Measurements from ENCODE around the gene PTPRC.

PTPRC gene

DNA sequence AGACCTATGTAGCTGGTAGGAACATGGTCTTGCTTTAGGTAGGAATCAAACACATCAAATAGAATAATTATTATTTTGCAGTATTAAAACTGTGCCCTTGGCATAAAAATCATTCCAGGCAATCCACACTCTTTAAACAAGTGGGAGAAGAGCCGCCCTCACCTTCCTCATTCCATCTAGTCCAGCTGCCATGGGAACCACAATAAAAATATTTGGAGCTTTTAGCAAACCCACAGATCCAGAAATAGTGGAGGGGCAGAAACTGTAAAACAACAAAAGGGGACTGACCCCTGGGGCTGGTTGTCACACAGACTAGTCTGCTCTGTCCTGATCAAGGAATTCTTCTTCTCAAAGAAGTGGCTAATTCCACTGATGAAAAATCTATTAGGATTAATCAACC, 61.6 kb downstream of the PTPRC start:
- DNase-seq (ENCODE audit: low read depth), result no peak

DNA sequence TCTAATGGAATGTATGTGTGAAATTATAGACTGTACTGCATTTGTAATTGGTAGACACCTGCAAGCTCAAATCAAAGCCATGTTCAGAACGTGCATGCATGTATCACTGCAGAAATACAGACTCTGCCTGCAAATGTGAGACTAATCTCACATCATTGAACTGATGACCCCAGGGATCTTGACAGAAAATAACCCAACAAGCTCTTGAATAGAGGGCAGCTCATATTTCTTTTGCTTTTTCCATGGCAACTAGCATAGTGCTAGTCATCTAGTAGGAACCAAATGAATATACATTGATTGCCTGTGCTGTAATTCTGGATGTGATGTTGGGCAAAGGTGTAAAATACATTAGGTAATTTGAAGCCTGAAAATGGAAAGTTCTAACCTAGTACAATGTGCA, 62.4 kb downstream of the PTPRC start:
- DNase-seq (ENCODE audit: low read depth), result no peak

DNA sequence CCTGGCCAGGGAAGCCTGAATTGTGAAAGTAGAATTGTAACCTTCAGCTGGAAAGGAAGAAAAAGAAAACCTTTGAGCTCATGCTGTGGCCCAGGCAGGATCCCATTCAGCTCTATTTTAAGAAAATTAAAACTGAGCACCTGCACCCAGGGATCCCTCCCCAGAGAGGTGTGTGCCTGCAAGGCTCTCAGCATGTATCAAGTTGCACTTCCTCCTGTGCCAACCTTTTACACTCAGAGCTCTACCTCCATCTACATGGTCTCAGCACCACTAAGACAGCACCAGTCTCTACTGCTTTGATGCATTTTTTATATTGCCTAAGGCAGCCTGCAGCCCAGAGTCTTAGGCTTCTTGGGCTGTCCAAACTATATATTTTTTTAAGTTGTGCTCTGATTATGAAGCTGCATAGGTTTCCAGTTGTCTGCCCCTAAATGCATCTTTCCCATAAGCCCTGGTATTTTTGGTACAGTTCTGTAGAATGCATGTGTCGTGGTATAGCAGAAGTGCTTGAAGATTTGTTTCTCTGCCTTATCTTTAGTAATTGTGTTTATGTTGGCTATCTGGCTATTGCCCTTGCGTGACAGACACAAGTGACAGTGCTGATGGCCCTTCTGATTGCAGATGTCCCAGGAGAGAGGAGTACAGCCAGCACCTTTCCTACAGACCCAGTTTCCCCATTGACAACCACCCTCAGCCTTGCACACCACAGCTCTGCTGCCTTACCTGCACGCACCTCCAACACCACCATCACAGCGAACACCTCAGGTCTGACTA, 63.1 kb downstream of the PTPRC start:
- DNase-seq (ENCODE audit: low read depth), result no peak

DNA sequence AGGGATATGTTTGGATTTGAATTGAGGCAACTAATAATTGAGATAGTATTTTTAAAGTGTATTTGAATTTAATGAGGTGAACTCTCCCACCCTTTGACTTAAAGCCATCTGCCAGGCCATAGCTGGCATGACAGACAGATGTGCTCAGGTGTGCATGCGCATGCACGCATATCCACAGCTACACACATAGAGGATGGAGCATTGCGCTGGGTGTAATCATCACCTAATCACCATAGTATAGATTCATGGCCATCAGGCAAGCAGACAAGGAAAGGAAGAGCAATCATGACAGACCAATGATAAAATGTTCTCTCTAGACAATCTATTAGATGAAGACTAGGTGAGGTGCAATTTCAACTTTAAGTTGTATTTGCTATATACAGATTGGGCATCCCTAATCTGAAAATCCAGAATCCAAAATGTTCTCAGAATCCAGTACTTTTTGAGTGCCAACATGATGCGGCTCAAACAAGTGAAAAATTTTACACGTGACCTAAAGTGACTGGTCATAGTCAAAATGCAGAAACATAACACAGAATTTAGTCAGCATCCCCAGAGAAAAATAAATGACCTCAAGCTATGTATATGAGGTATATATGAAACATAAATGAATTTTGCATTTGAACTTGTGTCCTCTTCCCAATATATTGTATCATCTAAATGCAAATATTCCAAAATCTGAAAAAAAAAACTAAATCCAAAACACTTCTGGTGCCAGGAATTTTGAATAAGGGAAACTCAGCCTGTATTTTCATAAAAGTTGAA, 70.1 kb downstream of the PTPRC start:
- DNase-seq (ENCODE audit: low read depth), result no peak

DNA sequence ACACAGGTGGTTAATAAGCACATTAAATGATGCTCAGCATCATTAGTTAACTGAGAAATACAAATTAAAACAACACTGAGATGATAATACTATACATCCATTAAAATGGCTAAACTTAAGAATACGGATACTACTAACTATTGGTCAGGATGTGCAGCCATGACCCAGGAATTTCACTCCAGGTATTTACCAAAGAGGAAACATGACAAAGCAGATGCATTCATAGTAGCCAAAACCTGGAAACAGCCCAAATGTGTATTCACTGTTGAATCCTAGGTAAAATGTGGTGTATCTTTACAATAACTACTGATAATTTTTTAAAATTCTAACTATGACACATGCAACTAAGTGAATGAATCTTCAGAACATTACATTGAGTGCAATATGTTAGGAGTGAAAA, 73.0 kb downstream of the PTPRC start:
- no peak for DNase-seq (ENCODE audit: low read depth)

DNA sequence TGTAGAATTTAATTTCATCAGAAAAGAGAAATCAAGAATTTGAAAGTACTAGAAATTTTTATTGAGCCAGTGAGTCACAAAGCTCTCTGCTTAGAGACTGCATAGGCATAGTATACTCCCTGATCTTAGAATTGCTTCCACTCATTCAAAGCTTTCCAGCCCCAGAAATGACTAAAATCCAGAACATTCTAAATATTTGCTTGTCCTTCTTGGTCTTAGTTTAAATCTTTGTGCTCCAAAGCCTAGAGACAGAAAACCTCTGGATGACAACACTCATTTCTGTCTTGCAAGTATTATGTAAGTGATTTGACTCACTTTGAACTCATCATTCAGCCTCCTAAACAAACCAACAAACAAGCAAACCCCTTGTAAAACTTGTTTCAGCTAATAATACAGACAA, 74.2 kb downstream of the PTPRC start:
- DNase-seq (ENCODE audit: low read depth), result no peak

DNA sequence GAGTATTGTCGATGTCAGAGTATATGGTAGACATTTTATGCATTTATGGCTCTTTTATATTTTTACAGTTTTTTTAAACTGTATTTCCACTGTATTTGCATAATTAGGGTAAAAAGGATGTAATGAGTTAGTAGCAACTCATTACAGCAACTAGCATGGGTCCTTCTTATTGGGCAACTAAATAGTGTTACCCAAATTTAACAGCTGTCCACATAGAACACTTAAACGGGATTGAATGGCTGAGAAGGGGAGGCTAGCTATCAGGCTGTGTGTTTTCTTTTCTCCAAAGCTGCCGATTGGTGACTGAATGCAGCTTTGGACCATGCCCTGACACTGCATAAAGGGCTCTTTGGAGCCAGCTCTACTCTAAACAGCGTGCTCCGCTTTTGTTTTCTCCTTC, 75.4 kb downstream of the PTPRC start:
- no peak for DNase-seq (ENCODE audit: low read depth)

DNA sequence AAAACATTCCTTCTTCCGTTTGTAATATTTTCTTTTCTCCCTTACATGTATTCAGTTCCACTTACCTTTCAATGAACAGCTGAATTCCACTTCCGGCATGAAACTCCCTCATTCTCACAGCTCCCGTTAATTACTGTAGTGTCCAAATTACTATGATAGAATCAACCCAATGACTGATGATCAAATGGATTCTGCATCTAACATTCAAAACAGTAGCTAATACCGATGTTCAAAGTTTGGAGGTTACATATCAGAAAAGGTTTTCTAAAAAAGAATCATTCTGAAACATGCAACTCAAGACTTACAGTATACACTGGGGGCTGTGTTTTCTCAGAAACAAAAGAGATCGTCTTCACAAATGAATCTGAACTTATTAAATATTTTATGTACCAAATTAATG, 77.2 kb downstream of the PTPRC start:
- no peak for DNase-seq (ENCODE audit: low read depth)

DNA sequence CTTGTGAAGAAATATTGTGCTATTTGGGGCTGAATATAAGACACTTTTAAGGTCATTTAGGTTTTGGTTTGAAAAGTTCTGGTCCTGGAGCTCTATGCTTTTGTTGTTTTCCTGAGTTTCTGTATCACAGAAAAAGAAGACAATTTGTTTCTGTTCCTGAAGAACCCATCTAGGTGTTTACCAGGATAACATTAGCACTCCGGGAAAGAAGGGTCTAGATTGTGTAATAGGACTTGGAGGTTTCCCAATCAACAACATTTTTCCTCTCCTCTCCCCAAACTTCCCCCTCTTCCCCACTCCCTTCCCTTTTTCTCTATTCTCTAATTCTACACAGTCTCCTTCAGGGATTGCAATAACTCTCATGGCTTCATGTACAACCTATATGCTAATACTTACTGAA, 78.7 kb downstream of the PTPRC start:
- DNase-seq (ENCODE audit: low read depth), result no peak

DNA sequence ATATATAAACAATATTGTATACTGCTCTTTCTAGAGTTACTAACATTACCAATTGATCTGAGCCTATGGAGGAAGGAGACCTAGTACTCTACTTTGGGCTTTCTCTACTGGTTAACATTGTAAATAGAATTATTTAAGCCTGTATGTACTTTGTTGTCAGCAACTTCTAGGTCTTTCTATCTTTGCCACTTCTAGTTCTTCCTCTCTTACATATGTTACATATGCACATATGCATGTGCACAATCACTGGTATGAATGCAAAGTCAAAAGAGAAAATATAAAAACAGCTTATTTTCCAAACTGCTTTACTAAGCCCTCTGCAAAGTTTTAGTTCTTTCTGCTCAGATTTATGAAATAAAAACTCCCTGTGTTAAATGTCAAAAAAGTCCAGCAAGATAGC, 84.3 kb downstream of the PTPRC start:
- no peak for DNase-seq (ENCODE audit: low read depth)

DNA sequence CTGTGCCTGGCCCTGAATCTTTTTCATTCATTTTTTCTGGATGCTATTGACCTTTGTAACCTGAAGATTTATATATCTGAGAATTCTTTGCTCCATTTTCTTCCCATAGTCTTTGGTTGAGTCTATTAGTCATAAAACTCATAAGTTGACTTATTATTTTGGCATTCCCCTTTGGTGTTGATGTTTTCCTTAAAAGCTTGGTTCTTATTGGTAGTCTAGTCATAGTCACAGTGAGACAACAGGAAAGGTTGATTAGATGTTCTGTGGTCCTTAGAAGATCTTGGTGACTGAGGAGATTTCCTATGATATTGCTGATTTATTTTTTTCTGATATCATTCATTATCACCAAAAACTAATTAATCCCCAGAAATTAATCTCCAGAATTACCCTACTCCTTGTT, 86.2 kb downstream of the PTPRC start:
- no peak for DNase-seq (ENCODE audit: low read depth)

DNA sequence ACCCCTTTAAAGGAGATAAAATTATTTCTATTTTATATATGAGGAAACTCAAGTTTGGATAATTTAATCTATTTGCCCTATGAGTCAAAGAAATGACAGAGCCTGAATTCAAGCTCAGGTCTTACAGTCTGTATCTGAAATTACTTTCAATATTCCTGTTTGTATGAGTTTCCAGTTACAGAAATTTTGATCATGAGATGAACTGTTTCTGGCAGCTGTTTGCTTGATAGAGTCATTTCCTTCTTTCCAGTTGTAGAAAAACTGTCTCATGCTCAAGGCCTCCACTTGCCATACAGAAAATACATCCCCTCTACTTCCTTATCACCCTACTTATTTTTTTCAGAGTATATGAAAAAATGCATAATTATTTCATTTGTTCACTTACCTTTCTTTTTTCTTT, 87.6 kb downstream of the PTPRC start:
- no peak for DNase-seq (ENCODE audit: low read depth)

DNA sequence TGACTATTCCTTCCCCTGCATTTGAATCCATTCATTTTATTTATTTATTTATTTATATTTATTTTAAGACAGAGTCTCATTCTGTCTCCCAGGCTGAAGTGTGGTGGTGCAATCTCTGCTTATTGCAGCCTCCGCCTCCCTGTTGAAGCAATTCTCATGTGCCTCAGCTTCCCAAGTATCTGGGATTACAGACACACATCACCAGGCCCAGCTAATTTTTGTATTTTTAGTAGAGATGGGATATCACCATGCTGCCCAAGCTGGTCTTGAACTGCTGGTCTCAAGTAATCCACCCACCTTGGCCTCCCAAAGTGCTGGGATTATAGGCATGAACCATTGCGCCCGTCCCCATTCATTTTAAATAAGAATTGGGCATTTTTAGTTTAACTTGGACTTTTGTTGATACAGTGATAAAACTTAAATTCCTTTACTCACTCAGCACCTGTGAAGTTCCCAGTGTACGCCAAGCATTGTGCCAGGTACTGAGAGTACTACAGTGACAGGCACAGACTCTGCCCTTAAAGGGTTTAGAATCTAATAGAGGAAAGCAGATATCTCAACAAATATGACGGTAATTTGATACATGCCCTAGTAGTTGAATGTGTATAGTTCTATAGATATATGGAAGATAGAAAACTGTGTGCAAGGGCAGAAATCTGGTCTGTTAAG, 90.5 kb downstream of the PTPRC start:
- DNase-seq (ENCODE audit: low read depth), result no peak

DNA sequence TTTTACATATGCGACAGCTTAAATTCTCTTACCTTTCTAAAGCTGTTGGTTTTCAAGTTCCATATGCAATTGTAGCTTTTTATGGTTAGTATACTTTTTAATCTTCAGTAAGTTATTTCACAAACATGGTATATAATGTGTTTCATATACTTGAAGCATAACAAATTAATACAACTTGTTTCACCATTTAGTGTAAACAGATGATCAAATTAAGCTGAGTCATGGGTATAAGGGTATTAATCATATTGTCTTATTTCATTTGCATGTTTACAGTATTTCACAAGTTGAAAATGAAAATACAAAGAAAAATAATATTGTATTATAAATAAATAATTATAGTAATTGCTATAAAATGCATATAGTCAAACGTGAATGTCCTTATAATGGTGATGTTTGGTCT, 92.1 kb downstream of the PTPRC start:
- DNase-seq (ENCODE audit: low read depth), result no peak

DNA sequence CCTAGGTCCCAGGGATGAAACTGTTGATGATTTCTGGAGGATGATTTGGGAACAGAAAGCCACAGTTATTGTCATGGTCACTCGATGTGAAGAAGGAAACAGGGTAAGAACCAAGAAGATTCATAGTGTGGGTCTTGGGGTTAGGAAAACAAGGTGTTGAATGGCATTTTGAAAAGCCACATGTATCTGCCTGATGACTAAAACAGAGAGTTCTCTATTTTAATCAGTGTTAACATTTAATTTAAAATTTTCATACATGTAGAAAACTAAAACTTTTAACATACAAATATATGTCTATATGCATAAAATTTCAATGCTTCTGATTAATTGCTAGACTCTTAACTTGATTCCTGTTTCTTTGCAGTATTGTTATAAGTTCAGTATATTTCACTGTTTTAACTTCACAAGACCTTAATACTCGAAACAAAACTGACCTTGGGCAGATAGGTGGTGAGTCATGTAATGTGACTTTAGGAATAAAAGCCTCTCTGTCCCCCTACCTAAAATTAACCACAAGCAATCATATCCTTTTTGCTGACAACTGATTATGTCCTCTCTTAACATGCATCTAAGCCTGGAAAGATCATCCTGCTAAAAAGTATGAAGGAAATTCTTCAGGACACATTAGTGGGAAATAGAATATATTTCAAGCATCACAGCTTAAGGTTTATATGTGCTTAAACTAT, 95.6 kb downstream of the PTPRC start:
- no peak for DNase-seq (ENCODE audit: low read depth)

DNA sequence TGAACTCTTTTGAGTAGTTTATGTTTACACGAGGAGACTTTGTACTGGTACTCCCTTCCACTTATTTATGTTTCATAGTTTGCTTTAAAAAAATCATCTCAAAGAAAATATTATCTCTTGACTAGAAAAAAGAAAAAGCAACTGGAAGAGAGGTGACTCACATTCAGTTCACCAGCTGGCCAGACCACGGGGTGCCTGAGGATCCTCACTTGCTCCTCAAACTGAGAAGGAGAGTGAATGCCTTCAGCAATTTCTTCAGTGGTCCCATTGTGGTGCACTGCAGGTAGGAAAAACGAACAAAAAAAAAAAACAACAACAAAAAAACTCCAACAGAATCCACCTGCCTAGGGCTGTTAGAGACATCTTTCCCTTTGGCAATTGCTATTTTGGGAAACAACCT, 102.9 kb downstream of the PTPRC start:
- DNase-seq (ENCODE audit: low read depth), result no peak

DNA sequence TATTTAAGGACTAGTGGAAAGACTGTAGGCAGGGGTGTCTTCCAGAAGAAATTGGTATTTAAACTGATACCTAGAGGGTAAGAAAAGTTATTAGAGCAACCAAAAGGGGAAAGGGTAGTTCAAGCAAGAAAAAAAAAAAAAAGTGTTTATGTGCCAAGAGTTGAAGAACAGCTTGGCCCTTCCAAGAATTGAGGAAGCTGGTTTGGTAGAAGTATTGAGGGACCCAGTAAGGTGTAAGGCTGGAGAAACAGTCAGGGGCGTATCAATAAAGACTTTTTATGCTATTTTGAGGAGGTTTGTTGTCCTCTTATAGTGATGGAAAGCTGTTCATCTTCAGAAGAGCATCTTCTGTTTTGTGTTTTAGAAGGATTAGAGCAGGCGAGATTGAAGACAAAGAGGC, 108.3 kb downstream of the PTPRC start:
- no peak for DNase-seq (ENCODE audit: low read depth)

DNA sequence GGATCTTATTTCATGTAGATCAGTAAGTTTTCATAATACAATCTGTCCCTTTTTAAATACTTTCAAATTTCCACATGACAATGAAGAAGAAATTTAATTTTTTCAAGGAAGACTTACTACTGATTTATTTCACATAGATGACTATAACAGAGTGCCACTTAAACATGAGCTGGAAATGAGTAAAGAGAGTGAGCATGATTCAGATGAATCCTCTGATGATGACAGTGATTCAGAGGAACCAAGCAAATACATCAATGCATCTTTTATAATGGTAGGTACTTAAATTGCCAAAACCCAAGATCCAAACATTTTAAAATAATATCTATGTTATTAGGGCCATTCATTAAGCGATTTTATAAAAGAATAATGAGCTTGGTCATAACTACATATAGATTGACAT, 110.4 kb downstream of the PTPRC start:
- DNase-seq (ENCODE audit: low read depth), result no peak

DNA sequence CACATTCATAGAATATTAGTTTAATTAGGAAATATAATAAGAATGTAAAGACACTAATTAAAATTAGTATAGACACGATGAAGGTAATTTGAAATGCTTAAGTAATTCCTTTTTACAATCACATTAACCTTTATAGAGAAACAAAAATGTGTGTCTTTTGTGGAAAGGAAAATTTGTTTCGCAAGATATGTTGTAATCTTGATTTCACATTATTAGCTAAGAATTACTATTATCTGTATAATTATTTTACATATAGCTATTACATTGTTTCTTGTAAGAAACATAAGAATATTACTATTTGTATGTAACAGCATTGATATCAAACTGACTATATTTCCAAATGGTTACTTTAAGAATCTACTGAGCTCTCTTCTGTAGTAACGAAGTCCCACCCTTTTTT, 111.2 kb downstream of the PTPRC start:
- DNase-seq (ENCODE audit: low read depth), result no peak

DNA sequence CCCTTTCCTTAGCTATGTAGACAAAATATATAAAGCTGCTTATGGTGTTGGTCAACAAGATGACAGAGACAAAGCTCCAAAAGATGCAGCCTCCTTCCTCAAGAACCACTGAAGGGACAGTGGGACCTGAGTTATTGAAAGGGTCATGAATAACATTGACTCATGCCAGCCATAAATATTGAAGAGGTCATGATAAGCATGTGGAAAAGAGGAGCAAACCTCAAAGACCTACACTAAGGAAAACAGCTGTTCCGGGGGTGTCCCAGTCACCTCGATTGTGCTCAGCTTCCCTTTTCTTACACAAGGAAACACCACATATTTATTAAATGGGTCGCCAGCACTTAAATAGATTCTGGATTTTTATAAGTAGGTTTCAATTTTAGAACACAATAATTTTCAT, 112.9 kb downstream of the PTPRC start:
- DNase-seq (ENCODE audit: low read depth), result no peak

DNA sequence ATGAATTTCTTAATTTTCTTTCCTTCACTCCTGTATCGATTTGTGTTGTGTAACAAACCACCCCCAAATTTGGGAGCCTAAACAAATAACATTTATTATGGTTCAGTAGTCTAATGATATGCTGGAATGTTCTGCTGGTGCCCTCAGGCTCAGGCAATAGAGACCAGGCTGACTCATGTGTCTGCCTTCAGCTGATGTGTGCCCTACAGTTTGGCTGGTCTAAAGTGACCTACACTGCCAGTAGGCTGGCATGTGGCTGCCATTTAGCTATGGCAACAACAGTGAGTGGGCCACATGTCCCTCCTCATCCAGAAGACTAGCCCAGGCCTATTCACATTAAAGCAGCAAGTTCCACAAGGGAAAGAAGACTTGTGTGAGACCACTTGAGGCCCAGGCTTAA, 115.8 kb downstream of the PTPRC start:
- no peak for DNase-seq (ENCODE audit: low read depth)

DNA sequence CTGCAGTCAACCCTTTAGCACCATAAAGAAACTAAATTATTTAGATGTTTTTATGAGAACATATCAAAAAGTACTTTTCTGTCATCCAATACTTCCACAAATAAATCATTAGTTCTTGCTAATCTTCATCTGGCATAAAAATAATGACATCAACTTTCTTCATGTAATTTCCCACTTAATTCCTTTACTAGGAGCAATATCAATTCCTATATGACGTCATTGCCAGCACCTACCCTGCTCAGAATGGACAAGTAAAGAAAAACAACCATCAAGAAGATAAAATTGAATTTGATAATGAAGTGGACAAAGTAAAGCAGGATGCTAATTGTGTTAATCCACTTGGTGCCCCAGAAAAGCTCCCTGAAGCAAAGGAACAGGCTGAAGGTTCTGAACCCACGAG, 116.9 kb downstream of the PTPRC start:
- DNase-seq (ENCODE audit: low read depth), result no peak

DNA sequence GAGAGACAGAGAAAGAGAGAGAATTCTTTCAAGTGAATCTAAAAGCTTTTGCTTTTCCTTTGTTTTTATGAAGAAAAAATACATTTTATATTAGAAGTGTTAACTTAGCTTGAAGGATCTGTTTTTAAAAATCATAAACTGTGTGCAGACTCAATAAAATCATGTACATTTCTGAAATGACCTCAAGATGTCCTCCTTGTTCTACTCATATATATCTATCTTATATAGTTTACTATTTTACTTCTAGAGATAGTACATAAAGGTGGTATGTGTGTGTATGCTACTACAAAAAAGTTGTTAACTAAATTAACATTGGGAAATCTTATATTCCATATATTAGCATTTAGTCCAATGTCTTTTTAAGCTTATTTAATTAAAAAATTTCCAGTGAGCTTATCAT, 117.6 kb downstream of the PTPRC start:
- no peak for DNase-seq (ENCODE audit: low read depth)
